Glomerular visceral epithelial cell (primary cell): ENCODE measurements around the gene RECK.

Source experiments
- DNase-seq: peaks from one replicate; pipeline ENCODE4 v3.0.0-alpha.2; 2016; ENCODE audit errors: extremely low spot score

The RECK gene

DNA sequence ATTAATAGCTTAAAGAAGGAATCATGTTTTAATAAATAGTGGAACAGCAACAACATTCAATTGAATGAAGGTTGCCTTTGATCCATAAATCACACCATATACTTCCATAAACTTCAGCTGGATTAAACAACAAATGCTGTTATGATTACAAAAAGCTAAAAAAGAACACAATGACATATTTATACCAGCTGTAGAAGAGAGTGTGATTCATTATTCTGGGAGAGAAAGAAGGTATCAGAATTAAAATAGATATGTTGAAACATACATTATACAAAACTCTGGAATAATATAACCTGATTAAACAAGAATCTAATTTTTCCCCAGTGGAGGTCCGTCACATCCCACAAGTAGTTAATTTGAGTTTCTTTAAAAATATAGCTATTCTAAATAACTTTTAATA is 7.5 kb upstream of the RECK start:
- DNase-seq, result no peak

DNA sequence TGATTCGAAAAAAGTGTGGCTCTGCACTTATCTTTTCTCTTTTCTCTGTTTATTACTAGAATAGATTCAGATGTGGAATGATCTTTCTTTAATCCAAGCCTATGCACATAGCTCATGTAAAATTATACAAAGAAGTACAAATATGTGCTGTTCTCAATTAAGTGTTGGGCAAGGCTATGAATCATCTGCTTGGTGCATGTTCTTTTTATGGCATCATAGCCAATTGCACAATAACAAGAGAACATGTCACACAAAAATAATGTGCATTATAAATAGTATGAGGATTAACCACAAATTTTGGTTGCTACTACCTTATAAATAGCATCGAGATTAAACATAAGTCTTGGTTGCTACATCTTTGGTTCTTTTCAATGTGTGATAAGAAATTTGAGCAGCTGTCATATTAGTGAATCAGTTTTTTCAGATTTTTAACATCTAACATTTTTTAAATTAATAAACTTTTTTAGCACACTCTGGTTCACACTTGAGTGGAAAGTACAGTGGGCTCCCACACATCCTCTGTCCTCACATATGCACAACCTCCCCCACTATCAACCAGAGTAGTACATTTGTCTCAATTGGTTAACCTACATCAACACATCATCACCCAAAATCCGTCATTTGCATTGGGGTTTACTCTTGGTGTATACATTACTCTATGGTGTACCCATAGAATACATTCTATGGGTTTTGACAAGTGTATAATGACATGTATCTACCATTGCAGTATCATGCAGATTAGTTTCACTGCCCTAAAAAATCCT is 6.8 kb upstream of the RECK start:
- peak; percentile 61 for DNase-seq

DNA sequence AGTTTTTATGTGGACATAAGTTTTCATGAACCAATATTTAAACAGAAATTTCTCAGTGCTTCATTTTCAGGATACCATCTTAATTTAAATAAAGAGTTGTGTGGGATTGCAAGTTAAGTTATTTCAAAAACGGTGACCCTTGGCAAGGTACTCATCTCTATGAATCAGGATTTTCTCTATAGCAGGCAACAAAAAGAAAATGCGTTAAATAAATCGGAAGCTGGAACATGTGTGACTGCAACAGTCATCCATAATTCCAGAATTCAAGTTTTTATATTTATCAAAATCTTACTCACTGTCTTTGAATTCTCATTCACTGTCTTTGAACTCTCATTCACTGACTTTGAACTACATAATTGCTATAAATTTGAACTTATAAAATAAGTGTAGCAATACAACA is 5.8 kb upstream of the RECK start:
- no peak for DNase-seq

DNA sequence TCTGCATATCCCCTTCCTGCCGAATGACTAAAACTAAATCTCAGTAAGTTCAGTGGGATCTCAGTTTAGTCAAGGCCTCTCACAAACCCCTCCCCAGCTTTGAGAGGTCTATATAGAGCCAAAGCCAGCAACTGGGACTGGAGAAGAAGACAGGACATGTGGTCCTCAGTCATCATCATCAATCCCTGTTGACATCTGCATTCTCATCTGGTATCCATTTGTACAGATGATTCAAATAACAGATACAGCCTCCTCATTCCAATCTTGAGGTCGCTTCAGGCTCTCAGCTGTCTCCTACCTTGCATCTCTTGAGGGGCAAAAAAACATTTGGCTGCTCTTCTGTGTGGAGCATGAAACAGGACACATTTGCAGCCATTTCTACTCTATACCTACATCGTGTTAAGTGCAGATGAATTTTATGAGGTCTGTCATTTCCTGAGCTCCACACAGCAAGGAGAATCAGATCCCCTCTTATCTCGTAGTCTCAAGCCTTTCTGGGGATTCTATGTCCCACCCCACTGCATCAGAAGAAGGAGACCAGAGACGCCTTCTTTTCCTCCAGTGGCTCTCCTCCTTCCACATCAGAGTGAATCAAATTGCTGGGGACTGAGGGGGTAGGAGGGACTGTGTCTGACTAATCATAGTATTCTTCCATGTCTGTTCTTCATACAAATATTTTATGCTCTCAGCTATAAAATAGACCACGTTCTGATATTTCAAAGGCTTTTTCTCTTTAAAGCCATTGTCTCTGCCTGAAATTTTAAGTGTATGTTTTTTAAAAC is 4.7 kb upstream of the RECK start:
- DNase-seq, result no peak

DNA sequence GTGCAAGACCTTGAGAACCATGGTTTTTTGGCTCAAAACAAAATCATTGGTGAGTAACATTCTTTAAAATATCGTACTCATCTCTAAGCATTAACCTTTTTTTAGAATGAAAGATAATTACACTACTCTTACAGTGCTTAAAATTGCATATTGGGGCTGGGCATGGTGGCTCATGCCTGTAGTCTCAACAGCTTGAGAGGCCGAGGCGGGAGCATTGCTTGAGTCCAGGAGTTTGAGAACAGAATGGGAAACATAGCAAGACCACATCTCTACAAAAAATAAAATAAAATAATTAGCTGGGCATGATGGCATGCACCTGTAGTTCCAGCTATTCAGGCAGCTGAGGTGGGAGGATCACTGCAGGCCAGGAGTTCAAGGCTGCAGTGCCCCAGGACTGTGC is 2.9 kb upstream of the RECK start:
- DNase-seq, result no peak

DNA sequence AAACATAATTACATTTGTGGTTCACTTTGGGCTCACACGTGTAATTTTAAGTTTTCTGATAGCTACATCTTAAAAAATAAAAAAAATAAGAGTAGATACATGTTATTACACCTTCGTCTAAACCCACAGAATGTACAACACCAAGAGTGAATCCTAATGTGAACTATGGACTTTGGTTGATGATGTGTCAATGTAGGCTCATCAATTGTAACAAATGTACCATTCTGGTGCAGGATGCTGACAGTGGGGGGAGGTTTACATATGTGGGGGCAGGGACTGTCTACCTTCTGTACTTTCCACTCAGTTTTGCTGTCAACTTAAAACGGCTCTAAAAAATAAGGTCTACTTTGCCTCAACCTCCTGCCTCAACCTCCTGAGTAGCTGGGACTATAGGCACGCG is 2.5 kb upstream of the RECK start:
- DNase-seq, result no peak

DNA sequence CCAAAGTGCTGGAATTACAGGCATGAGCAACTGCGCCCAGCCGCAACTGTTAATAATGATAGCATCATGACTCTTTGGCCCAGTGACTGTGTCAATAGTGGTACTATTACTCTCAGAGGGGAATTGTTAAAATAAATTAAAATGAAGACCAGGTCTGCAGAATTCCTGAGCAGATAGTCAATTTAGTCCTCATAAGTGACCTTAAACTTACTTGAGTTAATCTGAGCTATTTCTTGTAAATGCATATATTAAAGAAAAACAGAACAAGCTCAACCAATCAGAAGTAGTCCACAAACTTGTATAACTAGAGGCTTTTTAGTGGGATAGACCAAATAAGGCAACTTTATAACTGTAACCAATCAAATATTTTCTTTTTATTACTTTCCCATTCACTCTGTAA is 1.7 kb upstream of the RECK start:
- DNase-seq, result no peak

DNA sequence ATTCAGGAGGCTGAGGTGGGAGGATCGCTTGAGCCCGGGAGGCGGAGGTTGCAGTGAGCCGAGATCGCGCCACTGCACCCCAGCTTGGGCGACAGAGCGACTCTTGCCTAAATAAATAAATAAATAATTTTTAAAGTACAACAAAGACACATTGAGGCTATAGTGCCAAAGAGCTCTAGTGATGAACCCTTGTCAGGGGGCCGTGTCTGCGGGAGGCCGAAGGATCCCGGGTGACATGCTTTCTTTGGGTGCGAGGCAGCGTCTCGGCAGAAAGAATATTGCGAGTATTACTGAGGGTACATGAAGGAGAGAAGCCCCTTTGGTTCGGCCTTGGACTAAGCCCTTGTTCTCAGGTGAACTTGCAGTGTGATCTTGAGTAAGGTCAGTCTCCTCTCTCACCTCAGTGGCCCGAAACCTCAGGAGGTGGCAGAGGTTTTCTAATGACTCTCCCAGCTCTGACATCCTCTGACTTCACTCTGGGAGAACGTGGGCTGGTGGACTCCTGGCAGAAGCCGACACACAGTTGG is 397 bp upstream of the RECK start:
- DNase-seq, result no peak

DNA sequence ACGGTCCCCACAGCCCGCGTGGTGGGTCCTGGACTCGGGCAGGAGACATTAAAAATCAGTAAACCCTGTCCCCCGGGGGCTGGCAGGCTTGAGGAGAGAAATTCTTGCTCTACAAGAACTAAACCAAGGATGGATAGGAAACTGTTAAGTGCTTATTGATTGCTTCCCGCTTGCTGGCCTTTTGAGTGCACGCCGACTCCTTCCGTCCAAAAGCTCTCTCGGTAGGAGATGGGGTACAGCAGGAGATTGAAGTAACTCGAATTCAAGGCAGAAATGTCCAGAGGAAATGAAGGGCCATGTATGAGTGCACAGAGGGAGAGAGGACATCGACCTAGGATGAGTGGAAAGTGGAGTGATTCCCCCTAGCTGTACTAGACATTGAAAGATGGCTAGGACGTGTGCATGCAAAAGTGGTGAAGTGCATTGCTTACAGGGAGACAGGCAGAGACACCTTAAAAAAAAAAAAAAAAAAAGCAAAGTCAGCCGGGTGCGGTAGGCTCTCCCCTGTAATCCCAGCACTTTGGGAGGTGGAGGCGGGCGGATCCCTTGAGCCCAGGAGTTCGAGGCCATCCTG is 923 bp downstream of the RECK start:
- peak; percentile 19 for DNase-seq

DNA sequence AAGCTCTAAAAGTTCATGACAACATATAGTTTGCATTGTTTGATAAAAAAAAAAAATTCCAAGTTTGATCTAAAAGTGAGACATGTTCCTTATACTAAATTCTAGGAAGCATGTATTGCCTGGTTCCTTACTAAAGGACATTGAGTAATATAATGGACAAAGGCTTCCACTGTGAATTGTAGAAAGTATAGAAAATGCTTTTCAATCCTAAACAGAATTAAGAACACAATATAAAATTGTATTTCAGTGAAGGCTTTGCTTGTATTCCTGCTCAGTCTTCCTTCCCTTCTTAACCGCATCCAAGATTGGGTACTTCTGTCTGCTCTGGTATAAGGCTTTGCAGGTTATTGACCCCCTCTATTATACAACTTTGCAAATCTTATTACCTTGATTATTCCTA is 2.4 kb downstream of the RECK start:
- DNase-seq, result no peak

DNA sequence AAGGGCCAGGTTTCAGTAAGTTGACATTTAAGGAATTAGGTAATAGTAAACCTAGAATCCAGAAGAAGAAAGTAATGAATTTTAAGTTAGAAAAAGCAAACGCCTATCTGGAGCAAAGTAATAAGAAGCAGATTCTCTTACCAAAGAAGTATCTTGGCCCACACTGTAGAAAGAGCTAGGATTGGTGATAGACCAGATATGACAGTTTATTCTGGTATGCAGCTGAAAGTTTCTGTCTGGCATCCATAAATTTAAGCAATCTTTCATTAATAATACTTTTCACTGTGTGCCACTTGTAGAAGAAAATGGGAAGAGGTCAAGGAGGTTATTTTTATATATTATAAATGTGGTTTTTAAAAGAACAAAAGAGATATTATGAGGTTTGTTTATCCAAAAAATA is 3.0 kb downstream of the RECK start:
- no peak for DNase-seq

DNA sequence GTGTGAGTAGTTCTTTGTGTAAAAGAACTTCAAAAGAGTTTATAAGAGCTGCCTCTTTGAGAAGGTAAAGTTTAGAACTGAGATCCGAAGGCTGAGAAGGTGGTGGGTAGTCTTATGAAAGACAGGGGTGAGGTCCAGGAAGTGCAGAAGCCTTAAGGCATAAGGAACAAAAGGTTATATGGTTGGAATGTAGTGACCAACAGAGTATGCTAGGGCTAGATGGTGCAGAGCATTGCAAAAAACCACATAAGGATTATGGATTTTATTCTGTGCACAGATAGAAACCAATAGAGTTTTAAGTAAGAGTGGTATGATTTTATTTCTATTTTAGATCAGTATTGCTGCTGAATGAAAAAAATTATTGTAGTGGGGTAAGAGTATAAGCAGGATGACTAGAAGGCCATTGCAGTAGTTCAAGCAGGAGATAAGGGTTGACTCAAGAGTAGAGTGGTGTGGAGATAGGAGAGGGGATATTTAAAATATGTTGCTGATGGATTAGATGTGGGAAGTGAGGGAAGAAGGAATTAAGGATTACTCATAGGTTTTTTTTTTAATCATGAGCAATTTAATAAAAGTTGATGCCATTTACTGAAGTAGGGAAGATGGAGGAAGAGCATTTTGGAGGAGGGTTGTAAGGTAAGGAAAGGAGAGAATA is 3.7 kb downstream of the RECK start:
- DNase-seq, result no peak

DNA sequence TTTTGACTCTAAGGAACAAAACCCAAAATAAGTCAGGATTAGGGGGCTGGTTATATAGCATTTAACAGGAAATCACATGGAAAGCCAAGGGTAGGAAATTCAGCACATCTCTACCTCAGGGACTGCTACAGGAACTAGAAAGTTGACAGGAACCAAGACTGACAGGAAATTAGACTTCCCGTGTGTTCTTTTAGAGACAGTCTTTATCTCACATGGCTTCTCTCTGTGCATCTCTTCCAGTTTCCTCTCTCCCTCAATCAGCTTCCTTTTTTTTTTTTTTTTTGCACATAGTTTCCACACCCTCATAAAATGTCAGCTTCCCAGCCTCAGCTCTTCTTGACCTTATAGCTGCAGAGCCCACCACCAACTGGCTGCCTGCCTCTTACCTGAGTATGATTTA is 4.8 kb downstream of the RECK start:
- DNase-seq, result no peak

DNA sequence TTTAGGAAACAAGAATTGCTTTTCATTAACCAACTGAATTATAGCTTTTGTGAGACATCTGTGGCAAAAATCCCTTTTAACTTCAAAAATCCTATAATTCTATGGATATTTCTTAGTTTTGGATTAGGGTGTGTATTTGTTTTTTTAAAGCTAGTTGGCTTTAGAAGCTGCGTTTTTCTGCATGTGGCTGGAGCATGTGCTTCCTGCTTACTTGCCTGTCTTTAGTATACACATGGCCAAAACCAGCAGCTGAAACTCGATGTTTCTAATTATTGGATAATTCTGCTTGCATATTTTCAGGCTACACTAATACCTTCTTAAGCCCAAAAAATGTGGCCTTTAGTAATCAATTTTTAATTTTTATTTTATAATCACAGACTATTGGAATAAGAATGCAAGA is 8.9 kb downstream of the RECK start:
- no peak for DNase-seq

DNA sequence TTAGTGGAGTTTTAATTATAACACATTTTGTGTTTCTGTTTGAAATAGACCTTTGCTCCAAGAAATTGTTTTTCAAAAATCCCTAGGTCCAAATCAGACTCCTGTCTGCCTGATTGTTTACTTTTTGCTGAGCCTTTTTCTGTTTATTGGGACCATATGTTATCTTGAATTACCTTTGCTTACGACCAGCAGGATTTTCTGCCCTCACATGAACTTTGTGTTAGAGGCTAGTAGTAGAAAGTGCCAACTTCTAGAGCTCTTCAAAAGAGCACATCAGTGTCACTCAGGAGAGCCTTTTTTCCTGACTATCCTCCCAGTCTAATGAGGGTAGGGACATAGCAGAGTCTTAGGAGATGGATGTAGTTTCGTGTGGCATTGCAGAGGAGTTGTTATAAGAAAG is 10.2 kb downstream of the RECK start:
- DNase-seq, result no peak

DNA sequence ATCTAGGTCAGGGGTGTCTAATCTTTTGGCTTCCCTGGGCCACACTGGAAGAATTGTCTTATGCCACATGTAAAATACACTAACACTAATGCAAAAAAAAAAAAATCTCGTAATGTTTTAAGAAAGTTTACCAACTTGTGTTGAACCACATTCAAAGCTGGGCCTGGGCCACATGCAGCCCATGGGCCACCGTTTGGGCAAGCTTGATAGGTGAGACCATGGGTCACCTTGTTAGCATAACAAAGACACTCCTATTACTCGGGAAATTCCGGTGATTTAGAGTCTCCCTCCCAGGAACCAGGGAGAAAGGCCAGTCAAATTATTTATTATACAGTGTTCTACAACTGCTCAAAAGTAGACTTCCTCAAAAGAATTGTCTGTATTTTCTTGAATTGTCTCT is 12.7 kb downstream of the RECK start:
- no peak for DNase-seq

DNA sequence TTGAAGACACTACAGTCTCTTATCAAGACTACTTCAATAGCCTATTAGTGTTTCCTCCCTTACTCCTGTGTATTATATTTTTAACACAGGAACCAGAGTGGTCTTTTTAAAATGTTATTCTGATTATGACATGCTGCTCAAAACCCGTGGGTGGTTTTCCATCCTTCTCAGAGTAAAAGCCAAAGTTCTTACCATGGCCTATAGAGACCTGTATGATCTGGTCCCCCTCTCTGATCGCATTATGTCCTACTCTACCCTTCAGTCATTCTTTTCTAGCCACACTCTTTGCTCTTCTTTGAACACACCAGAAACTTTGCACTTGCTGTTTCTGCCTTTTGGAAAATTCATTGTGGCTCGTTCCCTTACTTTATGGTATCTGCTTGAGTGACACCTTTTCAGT is 13.8 kb downstream of the RECK start:
- no peak for DNase-seq

DNA sequence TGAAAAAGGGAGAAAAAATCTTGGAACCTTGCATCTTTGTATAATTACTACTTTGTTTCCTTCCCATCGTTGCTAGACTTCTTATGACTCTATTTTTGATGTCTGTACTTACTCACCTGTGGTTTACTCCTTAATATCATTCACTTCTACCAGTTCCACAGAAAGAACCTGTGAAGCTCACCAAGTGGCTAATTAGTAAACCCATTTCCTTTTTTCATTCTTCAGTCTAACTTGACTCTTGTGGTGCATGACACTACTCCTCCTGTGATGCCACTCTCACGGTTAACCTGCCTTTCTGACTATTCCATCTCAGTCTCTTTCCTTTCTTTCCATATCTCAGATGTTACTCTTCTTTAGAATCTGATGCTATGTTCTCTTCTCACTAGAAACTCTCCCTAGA is 14.6 kb downstream of the RECK start:
- DNase-seq, result no peak

DNA sequence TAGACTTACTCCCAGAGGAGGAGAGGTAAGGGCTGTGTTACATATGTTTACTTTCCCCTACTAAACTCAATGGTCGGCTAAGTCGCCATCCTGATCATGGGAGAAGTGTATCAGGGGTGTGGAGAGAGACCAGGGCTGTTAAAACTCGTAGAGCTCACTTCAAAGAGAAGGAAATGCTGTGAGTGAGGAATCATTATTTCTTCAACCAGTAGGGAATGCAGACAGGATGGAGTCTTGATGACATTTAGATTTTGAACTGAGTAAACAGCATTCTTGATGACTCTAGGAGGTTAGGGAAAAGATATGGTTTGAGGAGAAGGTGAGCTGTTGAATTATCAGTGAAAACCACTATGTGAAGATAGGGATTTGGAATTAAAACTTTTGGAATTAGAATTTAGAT is 17.3 kb downstream of the RECK start:
- DNase-seq, result no peak

DNA sequence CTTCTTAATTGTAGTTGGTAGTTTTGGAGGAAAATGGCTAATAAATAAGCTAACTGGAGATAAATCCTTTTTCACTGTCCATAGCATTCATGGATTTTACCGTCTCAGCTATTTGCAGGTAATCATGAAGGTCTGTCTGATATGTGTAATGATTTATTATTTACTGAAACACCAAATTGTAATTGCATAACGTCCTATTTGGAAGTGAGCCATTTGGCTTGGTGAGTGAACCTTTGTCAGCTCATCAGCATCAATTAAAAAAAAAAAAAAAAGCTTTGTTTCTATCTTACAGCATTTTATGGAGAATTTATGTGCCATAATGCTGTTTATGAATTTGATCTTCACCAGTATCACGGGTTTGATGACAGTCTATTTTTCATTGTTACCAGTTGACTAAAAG is 20.2 kb downstream of the RECK start:
- DNase-seq, result no peak

DNA sequence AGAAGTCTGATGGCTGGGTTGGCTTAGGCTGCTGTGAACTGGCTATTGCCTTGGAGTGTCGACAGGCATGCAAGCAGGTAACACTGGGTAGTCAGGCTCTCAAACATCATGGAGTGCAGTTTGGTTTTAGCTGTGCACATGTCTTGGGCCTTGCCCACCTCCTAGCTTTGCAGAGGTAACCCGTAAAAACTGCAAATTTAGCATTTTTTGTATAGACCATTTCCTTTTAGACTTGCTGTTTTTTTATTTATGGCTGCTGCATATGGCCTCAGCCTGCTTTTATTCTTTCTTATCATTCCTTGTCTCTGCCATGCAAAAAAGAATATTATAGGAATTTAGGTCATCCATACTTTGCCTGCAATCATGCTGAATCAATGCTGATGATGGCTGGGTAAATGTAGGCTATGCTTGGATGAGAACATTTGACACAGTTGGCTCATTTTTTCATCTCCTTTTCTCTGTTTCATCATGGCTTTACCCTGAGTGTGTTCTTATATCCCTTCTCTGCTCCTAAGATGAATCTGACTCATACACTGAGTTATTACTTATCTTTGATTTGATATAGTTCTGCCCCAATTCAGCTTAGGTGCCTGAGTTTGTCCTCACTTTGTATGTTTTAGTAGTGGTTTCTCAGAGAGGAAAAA is 27.2 kb downstream of the RECK start:
- no peak for DNase-seq

DNA sequence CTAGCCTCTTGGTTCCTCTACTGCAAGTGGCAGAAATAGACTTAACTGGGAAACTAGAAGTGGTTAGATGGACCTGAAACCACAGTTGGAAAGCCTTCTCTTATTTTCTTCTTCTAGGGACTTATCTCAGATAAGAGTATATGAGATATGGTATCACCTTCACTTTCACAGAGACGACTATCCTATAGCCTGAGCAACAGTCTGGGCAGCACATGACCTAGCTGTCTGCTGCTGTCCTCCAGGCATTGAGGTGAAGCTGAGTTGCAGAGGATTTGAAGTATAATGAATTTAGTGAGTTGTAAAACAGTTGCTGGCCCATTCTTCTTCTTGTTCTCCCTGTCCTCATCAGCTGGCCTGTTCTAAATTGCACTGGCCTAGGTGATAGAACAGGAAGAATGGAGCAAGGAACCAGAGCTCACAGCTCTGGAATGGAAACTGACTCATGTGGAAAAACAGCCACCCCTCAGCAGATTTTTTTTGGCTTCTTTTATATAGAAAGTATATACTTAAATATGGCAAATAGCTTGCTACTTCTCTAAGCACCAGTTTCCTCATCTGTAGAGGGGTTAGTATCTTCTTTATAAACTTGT is 27.8 kb downstream of the RECK start:
- no peak for DNase-seq
